ACC112 (cell line): Measurements from ENCODE around the gene MSH3.

ENCODE experiments used
- H2AFZ ChIP-seq: fragments of 200-600 bp; sonication (generic); one replicate; pipeline ENCODE4 v1.6.0; 2017; ENCODE audit warnings: antibody characterized with exemption, low read length; ENCODE audit not compliant: unreplicated experiment
- H3K27ac ChIP-seq: fragments of 200-600 bp; sonication (generic); 2 replicates; pipeline ENCODE4 v1.5.1; 2014; ENCODE audit warnings: low read depth, mild to moderate bottlenecking, antibody characterized with exemption, low read length, moderate library complexity
- H3K27me3 ChIP-seq: fragments of 200-600 bp; sonication (generic); 2 replicates; pipeline ENCODE4 v1.6.1; 2014; ENCODE audit warnings: mild to moderate bottlenecking, antibody characterized with exemption, low read length, moderate library complexity, mixed read lengths; ENCODE audit not compliant: insufficient read depth
- H3K36me3 ChIP-seq: fragments of 200-600 bp; sonication (generic); 2 replicates; pipeline ENCODE4 v1.6.1; 2016; ENCODE audit warnings: mild to moderate bottlenecking, antibody characterized with exemption, low read length, moderate library complexity, mixed read lengths; ENCODE audit not compliant: insufficient read depth
- H3K4me1 ChIP-seq: fragments of 200-600 bp; sonication (generic); one replicate; pipeline ENCODE4 v1.6.1; 2016; ENCODE audit warnings: low read length, mixed read lengths; ENCODE audit not compliant: insufficient read depth, unreplicated experiment, control insufficient read depth
- H3K4me3 ChIP-seq: fragments of 200-600 bp; sonication (generic); 2 replicates; pipeline ENCODE4 v1.5.1; 2014; ENCODE audit warnings: mild to moderate bottlenecking, low read depth, low read length
- H3K79me2 ChIP-seq: fragments of 200-600 bp; sonication (generic); one replicate; pipeline ENCODE4 v1.6.0; 2016; ENCODE audit warnings: low read length; ENCODE audit not compliant: control insufficient read depth, unreplicated experiment, insufficient read depth

The MSH3 gene

DNA sequence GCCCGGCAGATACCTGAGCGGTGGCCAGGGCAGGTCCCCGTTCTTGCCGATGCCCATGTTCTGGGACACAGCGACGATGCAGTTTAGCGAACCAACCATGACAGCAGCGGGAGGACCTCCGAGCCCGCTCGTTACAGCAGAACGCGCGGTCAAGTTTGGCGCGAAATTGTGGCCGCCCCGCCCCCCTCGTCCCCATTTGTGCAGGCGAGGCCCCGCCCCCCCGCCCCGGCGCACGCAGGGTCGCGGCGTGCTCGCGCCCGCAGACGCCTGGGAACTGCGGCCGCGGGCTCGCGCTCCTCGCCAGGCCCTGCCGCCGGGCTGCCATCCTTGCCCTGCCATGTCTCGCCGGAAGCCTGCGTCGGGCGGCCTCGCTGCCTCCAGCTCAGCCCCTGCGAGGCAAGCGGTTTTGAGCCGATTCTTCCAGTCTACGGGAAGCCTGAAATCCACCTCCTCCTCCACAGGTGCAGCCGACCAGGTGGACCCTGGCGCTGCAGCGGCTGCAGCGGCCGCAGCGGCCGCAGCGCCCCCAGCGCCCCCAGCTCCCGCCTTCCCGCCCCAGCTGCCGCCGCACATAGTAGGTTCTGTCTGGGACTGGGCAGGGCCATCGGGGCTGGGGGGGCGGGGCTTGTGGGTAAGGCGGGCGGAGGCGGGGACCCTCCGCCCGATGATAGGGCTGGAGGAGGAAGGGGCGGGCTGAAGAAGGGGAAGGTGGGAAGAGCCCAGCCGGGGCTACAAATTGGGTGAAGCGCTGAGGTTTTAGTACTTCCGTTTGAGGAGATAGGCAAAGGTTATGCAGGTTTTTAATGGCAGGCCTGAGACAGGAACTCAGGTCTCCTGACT, at the start of gene MSH3, which contains the start of gene DHFR:
Gene MSH3, plus strand, starts transcription at position 262 of the 840 bp plus-strand sequence. Its CDS starts 76 bp downstream, at position 338.
Gene DHFR, minus strand, starts transcription at position 593 of the 840 bp plus-strand sequence. Its CDS starts 494 bp downstream, at position 99.
- peaks cover 1% of the 10 kb centered on the region; the same call in 1 of the 2 replicates for H3K36me3 ChIP-seq
- H3K4me1 ChIP-seq, result peaks cover 27% of the 10 kb centered on the region
- no peaks in the 10 kb centered on the region for H3K27me3 ChIP-seq
- H3K4me3 ChIP-seq, result peak within 1 kb of the TSS; percentile 88
- H2AFZ ChIP-seq, result peak within 1 kb of the TSS; percentile 85
- H3K27ac ChIP-seq, result peak within 1 kb of the TSS; percentile 86
- peaks cover 27% of the 10 kb centered on the region for H3K79me2 ChIP-seq

DNA sequence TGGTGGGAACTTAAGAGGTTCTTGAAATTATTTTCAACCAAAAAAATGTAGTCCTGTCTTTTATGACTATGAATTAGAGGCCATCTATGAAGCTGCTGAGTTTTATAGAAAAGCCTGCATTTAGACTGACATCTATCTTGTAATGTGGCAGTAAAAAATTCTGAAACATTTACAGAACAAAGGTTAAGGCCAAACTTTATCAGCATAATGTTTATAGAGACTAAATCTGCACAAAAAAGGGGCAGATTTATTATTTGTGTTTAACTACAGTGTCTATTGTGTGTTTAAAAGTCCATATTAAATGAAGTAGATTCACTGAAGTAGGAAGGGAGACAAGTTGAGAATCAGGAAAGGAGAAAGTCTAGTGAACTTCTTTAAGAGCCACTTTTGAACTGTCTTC, 47.1 kb upstream of the MSH3 start:
- Histone ChIP-seq H3K36me3 (no peaks in the 10 kb centered on the region), H3K79me2 (no peaks in the 10 kb centered on the region), H2AFZ (no peak overlapping the region), H3K4me1 (no peaks in the 10 kb centered on the region), H3K4me3 (no peak overlapping the region), H3K27me3 (no peaks in the 10 kb centered on the region), H3K27ac (no peak overlapping the region)

DNA sequence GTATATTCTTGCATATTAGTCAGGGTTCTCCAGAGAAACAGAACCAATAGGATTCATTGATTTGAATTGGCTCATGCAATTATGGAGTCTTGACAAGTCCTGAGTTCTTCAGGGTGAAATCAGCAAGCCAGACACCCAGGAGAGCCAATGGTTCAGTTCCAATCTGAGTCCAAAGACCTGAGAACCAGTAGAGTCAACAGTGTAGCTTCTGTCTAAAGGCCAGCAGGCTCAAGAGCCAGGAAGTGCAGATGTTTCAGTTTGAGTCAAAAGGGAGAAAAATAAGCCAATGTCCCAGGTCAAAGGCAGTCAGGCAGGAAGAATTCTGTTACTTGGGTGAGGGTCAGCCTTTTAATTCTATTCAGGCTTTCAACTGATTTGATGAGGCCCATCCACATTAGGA, 46.6 kb upstream of the MSH3 start:
- Histone ChIP-seq H3K4me1 (no peaks in the 10 kb centered on the region), H3K27ac (no peak overlapping the region), H3K27me3 (no peaks in the 10 kb centered on the region), H2AFZ (no peak overlapping the region), H3K36me3 (no peaks in the 10 kb centered on the region), H3K4me3 (no peak overlapping the region), H3K79me2 (no peaks in the 10 kb centered on the region)

DNA sequence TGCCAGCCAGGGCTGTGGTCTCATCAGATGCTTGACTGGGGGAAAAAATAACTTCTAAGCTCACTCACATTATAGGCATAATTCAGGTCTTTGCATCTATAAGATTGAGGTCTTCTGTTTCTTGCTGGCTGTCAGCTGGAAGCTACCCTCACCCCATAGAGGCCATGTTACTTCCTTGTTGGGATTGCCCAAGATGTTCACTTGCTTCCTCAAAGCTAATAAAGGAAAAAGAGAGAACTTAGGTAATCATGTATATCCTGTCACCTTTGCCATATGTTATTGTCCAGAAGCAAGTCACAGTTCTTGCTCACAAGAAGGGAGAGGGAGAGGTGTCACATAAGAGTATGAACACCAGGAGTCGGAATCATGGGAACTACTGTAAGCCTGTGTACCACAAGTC, 45.7 kb upstream of the MSH3 start:
- H3K4me3 ChIP-seq, result no peak overlapping the region
- H3K27ac ChIP-seq, result no peak overlapping the region
- H2AFZ ChIP-seq, result no peak overlapping the region
- no peaks in the 10 kb centered on the region for H3K36me3 ChIP-seq
- no peaks in the 10 kb centered on the region for H3K27me3 ChIP-seq
- H3K79me2 ChIP-seq, result no peaks in the 10 kb centered on the region
- H3K4me1 ChIP-seq, result no peaks in the 10 kb centered on the region

DNA sequence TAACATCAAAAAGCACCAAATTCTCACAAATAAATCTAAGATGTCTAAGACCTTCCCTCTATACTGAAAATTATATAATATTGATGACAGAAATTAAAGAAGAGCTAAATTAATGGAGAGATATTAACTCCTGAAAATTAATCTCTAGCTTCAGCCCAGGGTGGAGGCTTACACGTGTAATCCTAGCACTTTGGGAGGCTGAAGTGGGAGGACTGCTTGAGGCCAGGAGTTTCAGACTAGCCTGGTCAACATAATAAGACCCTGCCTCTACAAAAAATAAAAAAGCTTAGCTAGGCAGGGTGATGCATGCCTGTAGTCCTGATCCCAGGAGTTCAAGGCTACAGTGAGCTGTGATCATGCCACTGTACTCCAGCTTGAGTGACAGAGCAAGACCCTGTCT, 44.8 kb upstream of the MSH3 start:
- no peaks in the 10 kb centered on the region for H3K79me2 ChIP-seq

DNA sequence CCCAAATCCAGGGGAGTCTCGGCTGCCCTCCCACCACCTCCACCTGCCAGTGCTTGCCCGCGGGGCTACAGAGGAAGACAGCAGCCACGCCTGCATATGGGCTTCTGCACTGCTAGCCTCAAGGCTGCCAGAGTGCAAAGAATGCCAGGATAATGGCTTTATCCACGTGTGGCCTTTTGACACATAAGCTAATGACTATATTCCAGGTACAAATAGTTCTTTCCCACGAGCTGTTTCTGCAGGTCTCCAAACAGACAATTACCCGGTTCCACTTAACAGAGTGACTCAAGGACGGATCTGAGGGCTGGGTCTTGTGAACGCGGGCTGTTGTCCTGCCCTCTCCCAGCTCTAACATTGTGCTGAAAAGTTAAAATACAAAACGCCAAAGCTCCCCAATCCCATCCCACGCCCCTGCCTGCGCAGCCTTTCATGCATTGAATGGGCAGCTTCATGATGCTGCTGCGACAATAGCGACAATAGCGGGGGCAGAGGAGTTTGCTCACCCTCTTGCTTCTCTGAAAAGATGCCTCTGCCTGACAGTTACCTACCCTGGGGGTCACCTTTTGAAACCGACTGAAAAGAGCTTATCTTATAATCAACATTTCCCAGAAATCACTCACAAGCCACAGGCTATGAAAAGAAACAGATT, 39.1 kb upstream of the MSH3 start:
- Histone ChIP-seq H3K79me2 (no peaks in the 10 kb centered on the region), H3K36me3 (no peaks in the 10 kb centered on the region), H2AFZ (no peak overlapping the region), H3K27ac (no peak overlapping the region), H3K4me1 (no peaks in the 10 kb centered on the region), H3K27me3 (no peaks in the 10 kb centered on the region), H3K4me3 (no peak overlapping the region)

More for the DNA sequence above, 44.8 kb upstream of the MSH3 start:
- Histone ChIP-seq H3K27me3 (no peaks in the 10 kb centered on the region), H3K27ac (no peak overlapping the region), H3K4me3 (no peak overlapping the region), H3K36me3 (no peaks in the 10 kb centered on the region), H3K4me1 (no peaks in the 10 kb centered on the region), H2AFZ (no peak overlapping the region)

DNA sequence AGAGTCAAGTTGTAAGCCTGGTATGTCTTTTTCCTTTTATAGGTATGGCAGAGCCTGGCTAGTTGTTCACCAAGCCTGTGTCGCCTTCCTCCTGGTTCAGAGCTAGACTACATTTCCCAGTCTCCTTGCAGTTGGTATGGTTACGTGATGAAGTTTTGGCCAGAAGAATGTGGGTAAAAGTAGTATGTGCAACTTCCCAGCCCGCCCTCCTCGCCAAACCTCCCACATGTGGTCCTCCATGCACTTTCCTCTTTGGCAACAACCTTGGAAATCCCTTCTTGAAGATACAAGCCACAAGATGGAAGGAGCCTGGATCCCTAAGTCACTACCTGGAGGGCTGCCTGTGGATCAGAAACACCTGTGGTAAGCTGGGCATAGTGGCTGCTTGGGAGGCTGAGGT, 36.0 kb upstream of the MSH3 start:
- H3K36me3 ChIP-seq, result no peaks in the 10 kb centered on the region

DNA sequence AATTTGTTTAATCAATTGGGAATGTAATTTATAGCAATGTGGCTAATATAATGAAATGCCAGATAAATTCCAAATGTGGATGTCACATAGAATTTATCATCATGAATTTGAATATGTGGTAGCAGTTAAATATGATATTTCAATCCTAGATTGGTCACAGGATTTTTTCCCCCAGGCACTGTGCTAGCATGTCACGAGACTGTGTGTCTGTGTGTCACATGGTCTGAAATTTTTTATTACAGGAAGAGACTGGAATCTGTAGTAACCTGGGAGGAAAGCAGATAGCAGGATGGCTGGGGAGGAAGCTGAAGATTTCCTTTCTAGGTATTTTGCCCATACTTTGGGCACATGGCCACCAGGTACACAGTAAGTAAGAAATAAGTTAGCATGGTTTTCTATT, 35.4 kb upstream of the MSH3 start:
- Histone ChIP-seq H3K4me3 (no peak overlapping the region), H2AFZ (no peak overlapping the region), H3K27me3 (no peaks in the 10 kb centered on the region), H3K36me3 (no peaks in the 10 kb centered on the region), H3K27ac (no peak overlapping the region), H3K4me1 (no peaks in the 10 kb centered on the region), H3K79me2 (no peaks in the 10 kb centered on the region)

More for the DNA sequence above, 36.0 kb upstream of the MSH3 start:
- H3K27me3 ChIP-seq, result no peaks in the 10 kb centered on the region
- H3K4me1 ChIP-seq, result no peaks in the 10 kb centered on the region
- H3K4me3 ChIP-seq, result no peak overlapping the region
- H2AFZ ChIP-seq, result no peak overlapping the region
- H3K27ac ChIP-seq, result no peak overlapping the region
- H3K79me2 ChIP-seq, result no peaks in the 10 kb centered on the region

DNA sequence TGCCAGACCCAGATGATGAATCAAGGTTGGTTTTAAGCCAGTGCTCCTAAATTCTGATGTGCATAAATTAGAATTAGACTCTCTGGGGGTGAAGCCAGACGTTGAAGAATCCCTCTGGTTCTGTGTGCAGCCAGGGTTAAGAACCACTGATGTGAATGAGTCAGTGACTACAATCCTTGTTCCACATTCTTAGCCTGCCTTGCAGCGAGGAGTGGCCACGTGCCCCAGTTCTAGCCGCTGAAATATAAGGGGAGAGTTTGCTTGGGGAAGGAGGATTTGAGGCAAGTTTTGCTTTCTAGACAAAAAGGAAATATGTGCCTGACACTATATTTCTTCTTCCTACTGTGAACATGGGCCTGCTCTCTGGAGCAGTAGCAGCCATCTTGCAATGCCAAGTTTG, 34.2 kb upstream of the MSH3 start:
- H3K79me2 ChIP-seq, result no peaks in the 10 kb centered on the region
- no peaks in the 10 kb centered on the region for H3K36me3 ChIP-seq
- H3K4me3 ChIP-seq, result no peak overlapping the region
- no peak overlapping the region for H2AFZ ChIP-seq
- no peaks in the 10 kb centered on the region for H3K4me1 ChIP-seq
- H3K27ac ChIP-seq, result no peak overlapping the region
- H3K27me3 ChIP-seq, result no peaks in the 10 kb centered on the region

DNA sequence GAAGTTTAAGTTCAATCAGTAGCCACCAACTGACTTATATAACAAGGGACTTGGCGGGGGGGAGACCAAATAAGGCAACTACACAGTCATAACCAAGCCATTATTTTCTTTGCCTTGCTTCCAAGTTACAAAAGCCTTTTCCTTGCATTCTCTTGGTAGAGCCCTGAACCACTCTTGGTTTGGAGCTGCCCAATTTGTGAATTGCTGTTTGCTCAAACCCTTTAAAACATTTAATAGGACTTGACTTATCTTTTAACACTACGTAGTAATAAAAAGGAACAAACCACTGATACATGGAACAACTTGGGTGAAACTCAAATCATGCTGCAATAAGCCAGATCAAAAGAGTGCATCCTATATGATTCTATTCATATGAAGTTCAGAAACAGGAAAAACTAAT, 31.7 kb upstream of the MSH3 start:
- H3K4me3 ChIP-seq, result no peak overlapping the region
- H2AFZ ChIP-seq, result no peak overlapping the region
- H3K36me3 ChIP-seq, result no peaks in the 10 kb centered on the region
- no peak overlapping the region for H3K27ac ChIP-seq
- no peaks in the 10 kb centered on the region for H3K27me3 ChIP-seq
- H3K4me1 ChIP-seq, result no peaks in the 10 kb centered on the region
- no peaks in the 10 kb centered on the region for H3K79me2 ChIP-seq

DNA sequence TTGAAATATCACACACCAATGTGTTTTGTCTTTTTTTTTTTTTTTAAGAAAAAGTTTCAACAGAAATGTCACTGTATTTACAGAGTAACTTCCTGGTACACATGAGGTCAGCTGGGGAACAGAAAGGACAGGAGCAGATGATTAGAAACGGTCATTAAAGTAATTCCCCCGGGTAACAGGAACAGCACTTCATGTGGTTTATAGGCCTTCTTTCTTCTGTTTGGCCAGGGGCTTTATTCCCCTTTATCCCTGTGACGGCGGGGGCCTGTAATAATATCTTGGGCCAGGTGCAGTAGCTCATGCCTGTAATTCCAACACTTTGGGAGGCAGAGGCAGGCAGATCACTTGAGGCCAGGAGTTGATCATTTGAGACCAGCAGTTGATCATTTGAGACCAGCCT, 30.5 kb upstream of the MSH3 start:
- no peak overlapping the region for H3K4me3 ChIP-seq
- H3K4me1 ChIP-seq, result no peaks in the 10 kb centered on the region
- H3K27me3 ChIP-seq, result no peaks in the 10 kb centered on the region
- H3K27ac ChIP-seq, result no peak overlapping the region
- H3K36me3 ChIP-seq, result no peaks in the 10 kb centered on the region
- no peak overlapping the region for H2AFZ ChIP-seq
- no peaks in the 10 kb centered on the region for H3K79me2 ChIP-seq
